GM04504 (cell line): ENCODE data around the gene GNRHR.
"Not testable (repeated sequence)": the region's sequence is repeated elsewhere in the genome, so short reads cannot be mapped to it uniquely, and the experiment has no call there.

ENCODE experiments used
- DNase-seq: peaks from one replicate; pipeline ENCODE4 v3.0.0-alpha.2; 2012; ENCODE audit warnings: low read depth

GNRHR gene

GRCh38 chr4:67754288-67754687, at the start of gene GNRHR:
GNRHR (minus strand) TSS chr4:67754388; CDS start chr4:67754335, 53 bp downstream.
- no peak for DNase-seq

- DNase-seq: no peak
Measured at GRCh38 chr4:67796810-67797209, 42.6 kb upstream of the GNRHR start.

- no peak for DNase-seq
Measured at GRCh38 chr4:67790721-67791120, 36.5 kb upstream of the GNRHR start.

- no peak for DNase-seq
Measured at GRCh38 chr4:67787311-67787710, 33.1 kb upstream of the GNRHR start.

- no peak for DNase-seq
Measured at GRCh38 chr4:67785528-67785927, 31.3 kb upstream of the GNRHR start.

- no peak for DNase-seq
Measured at GRCh38 chr4:67779631-67780030, 25.4 kb upstream of the GNRHR start.

- DNase-seq: no peak
Measured at GRCh38 chr4:67776746-67777145, 22.6 kb upstream of the GNRHR start.

- DNase-seq: no peak
Measured at GRCh38 chr4:67770422-67770821, 16.2 kb upstream of the GNRHR start.

GRCh38 chr4:67765928-67766327, 11.7 kb upstream of the GNRHR start:
- DNase-seq: no peak

- DNase-seq: no peak
Measured at GRCh38 chr4:67765401-67765800, 11.2 kb upstream of the GNRHR start.

- DNase-seq: no peak
Measured at GRCh38 chr4:67764183-67764582, 10.0 kb upstream of the GNRHR start.

GRCh38 chr4:67762086-67762485, 7.9 kb upstream of the GNRHR start:
- no peak for DNase-seq

GRCh38 chr4:67756991-67757390, 2.8 kb upstream of the GNRHR start:
- DNase-seq: not testable (repeated sequence)

- no peak for DNase-seq
Measured at GRCh38 chr4:67755974-67756373, 1.8 kb upstream of the GNRHR start.

- no peak for DNase-seq
Measured at GRCh38 chr4:67751260-67751659, 2.9 kb downstream of the GNRHR start.

GRCh38 chr4:67750691-67751090, 3.5 kb downstream of the GNRHR start:
- DNase-seq: no peak

- no peak for DNase-seq
Measured at GRCh38 chr4:67749286-67749685, 4.9 kb downstream of the GNRHR start.

- DNase-seq: no peak
Measured at GRCh38 chr4:67746797-67747495, 7.2 kb downstream of the GNRHR start.

GRCh38 chr4:67744561-67745283, 9.5 kb downstream of the GNRHR start:
- DNase-seq: no peak

GRCh38 chr4:67743194-67743593, 11.0 kb downstream of the GNRHR start:
- no peak for DNase-seq

GRCh38 chr4:67736262-67736661, 17.9 kb downstream of the GNRHR start:
- no peak for DNase-seq

- no peak for DNase-seq
Measured at GRCh38 chr4:67735325-67735724, 18.9 kb downstream of the GNRHR start.

GRCh38 chr4:67730511-67730910, 23.7 kb downstream of the GNRHR start:
- not testable (repeated sequence) for DNase-seq
